Measurements from ENCODE around the gene NOP16. TPM values are rescaled to one million over a fixed set of nuclear protein-coding genes. Genes with fewer than 3 reads are reported as not detected.
A peak's percentile ranks its signal among the peaks of the same experiment; 100 is the strongest.

The NOP16 gene
- total RNA-seq (2014; rRNA removed; shearing (Covaris generic)), result 27.8 and 28.1 TPM in 2 replicates

- peak; percentile 96 for DNase-seq (ENCODE audit: low read depth)
These were observed at the start of gene NOP16, which contains the start of gene HIGD2A for GRCh38 chr5:176388444-176389134. Gene NOP16, minus strand, starts transcription at chr5:176388598. Its CDS starts 59 bp downstream, at chr5:176388539. Gene HIGD2A, plus strand, starts transcription at chr5:176388751. Its CDS starts 69 bp downstream, at chr5:176388820.

GRCh38 chr5:176436656-176437055 is 48.3 kb upstream of the NOP16 start:
- peak; percentile 30 for DNase-seq (ENCODE audit: low read depth)

- no peak for DNase-seq (ENCODE audit: low read depth)
These were observed 44.3 kb upstream of the NOP16 start for GRCh38 chr5:176432707-176433106.

- DNase-seq (ENCODE audit: low read depth), result peak; percentile 17
These were observed 41.6 kb upstream of the NOP16 start for GRCh38 chr5:176429972-176430371.

- DNase-seq (ENCODE audit: low read depth), result peak; percentile 46
These were observed 39.6 kb upstream of the NOP16 start for GRCh38 chr5:176427971-176428370.

GRCh38 chr5:176426876-176427275 is 38.5 kb upstream of the NOP16 start:
- no peak for DNase-seq (ENCODE audit: low read depth)

GRCh38 chr5:176425791-176426190 is 37.4 kb upstream of the NOP16 start:
- DNase-seq (ENCODE audit: low read depth), result no peak

- DNase-seq (ENCODE audit: low read depth), result no peak
These were observed 36.7 kb upstream of the NOP16 start for GRCh38 chr5:176425138-176425537.

GRCh38 chr5:176424181-176424580 is 35.8 kb upstream of the NOP16 start:
- DNase-seq (ENCODE audit: low read depth), result no peak

GRCh38 chr5:176420972-176421544 is 32.7 kb upstream of the NOP16 start:
- no peak for DNase-seq (ENCODE audit: low read depth)

- no peak for DNase-seq (ENCODE audit: low read depth)
These were observed 31.7 kb upstream of the NOP16 start for GRCh38 chr5:176420086-176420485.

GRCh38 chr5:176418251-176418650 is 29.9 kb upstream of the NOP16 start:
- no peak for DNase-seq (ENCODE audit: low read depth)

GRCh38 chr5:176416965-176417364 is 28.6 kb upstream of the NOP16 start:
- no peak for DNase-seq (ENCODE audit: low read depth)

GRCh38 chr5:176415952-176416924 is 27.8 kb upstream of the NOP16 start, which contains the start of gene CLTB:
Gene CLTB, minus strand, starts transcription at chr5:176416539. Its CDS starts 176 bp downstream, at chr5:176416363.
- peak; percentile 80 for DNase-seq (ENCODE audit: low read depth)

- DNase-seq (ENCODE audit: low read depth), result peak; percentile 12
These were observed 27.0 kb upstream of the NOP16 start for GRCh38 chr5:176415240-176415951.

- no peak for DNase-seq (ENCODE audit: low read depth)
These were observed 26.3 kb upstream of the NOP16 start for GRCh38 chr5:176414704-176415103.

GRCh38 chr5:176413709-176414191 is 25.4 kb upstream of the NOP16 start:
- DNase-seq (ENCODE audit: low read depth), result no peak

GRCh38 chr5:176413255-176413565 is 24.8 kb upstream of the NOP16 start:
- DNase-seq (ENCODE audit: low read depth), result no peak

GRCh38 chr5:176412517-176413254 is 24.3 kb upstream of the NOP16 start:
- DNase-seq (ENCODE audit: low read depth), result no peak

GRCh38 chr5:176410486-176411180 is 22.2 kb upstream of the NOP16 start:
- no peak for DNase-seq (ENCODE audit: low read depth)
